Natural killer cell (primary cell): Measurements from ENCODE around the gene LRRC43. TPM values are rescaled to one million over a fixed set of nuclear protein-coding genes. Genes with fewer than 3 reads are reported as not detected.
A peak's percentile ranks its signal among the peaks of the same experiment; 100 is the strongest.
"Not testable (repeated sequence)": the region's sequence is repeated elsewhere in the genome, so short reads cannot be mapped to it uniquely, and the experiment has no call there.

ENCODE experiments used
- ATAC-seq, 3 donors: fragments of 150-1000 bp in 2 of 3; fragments of 200-7000 bp in 1 of 3; cut with Tn5 transposase; 1 replicate in 1 of 3; 2 replicates in 2 of 3; pipeline ENCODE4 v1.10.0; 2021; ENCODE audit warnings: mild to moderate bottlenecking in 2 of 3, moderate library complexity in 2 of 3
- DNase-seq, 2 donors: peaks; one replicate each; pipeline versions ENCODE4 v3.0.0 to v3.0.0-alpha.2; 2013 to 2021; ENCODE audit warnings: mixed read lengths in 1 of 2
- H3K27ac ChIP-seq: one replicate; pipeline ENCODE4 v1.5.1; 2013; ENCODE audit warnings: mild to moderate bottlenecking, low read length
- H3K27me3 ChIP-seq: one replicate; pipeline ENCODE4 v1.6.1; 2013; ENCODE audit warnings: low read length; ENCODE audit not compliant: control insufficient read depth, insufficient read depth
- H3K36me3 ChIP-seq: one replicate; pipeline ENCODE4 v1.6.1; 2013; ENCODE audit warnings: low read length; ENCODE audit not compliant: control insufficient read depth, insufficient read depth
- H3K4me1 ChIP-seq: one replicate; pipeline ENCODE4 v1.6.1; 2013; ENCODE audit warnings: low read length; ENCODE audit not compliant: control insufficient read depth, insufficient read depth
- H3K4me3 ChIP-seq: one replicate; pipeline ENCODE4 v1.5.1; 2013; ENCODE audit warnings: low read length
- H3K9me3 ChIP-seq: one replicate; pipeline ENCODE4 v1.6.1; 2013; ENCODE audit warnings: low read length; ENCODE audit not compliant: control insufficient read depth, insufficient read depth
- H3K27ac Mint-ChIP-seq, 2 donors: one replicate each; pipeline ENCODE4 v1.8.0; 2022; ENCODE audit warnings: mild to moderate bottlenecking in 2 of 2, mixed read lengths in 2 of 2, moderate library complexity in 1 of 2
- H3K27me3 Mint-ChIP-seq, 2 donors: one replicate each; pipeline ENCODE4 v1.8.0; 2022; ENCODE audit warnings: low read depth in 2 of 2, mixed read lengths in 2 of 2
- H3K36me3 Mint-ChIP-seq: one replicate; pipeline ENCODE4 v1.8.0; 2022; ENCODE audit warnings: mixed read lengths
- H3K4me1 Mint-ChIP-seq, 2 donors: one replicate each; pipeline ENCODE4 v1.8.0; 2022; ENCODE audit warnings: mixed read lengths in 2 of 2
- H3K4me3 Mint-ChIP-seq: one replicate; pipeline ENCODE4 v1.8.0; 2022; ENCODE audit warnings: mild to moderate bottlenecking, moderate library complexity, mixed read lengths
- H3K9me3 Mint-ChIP-seq, 2 donors: one replicate each; pipeline ENCODE4 v1.8.0; 2022; ENCODE audit warnings: mixed read lengths in 2 of 2
- CTCF ChIP-seq: fragments of 200-600 bp; IDR thresholded peaks from one replicate; pipeline ENCODE4 v1.8.0; 2022; ENCODE audit warnings: antibody characterized with exemption
- WGBS: methylation state at CpG from one replicate; pipeline ENCODE4 v1.1.7; 2013; ENCODE audit warnings: missing lambda C conversion rate; ENCODE audit not compliant: insufficient coverage; 5-methylcytosine and 5-hydroxymethylcytosine counted together
- intact Hi-C: fragments of 100-400 bp; cut with micrococcal nuclease; formaldehyde crosslinking; loops from one replicate; pipeline ENCODE4 v1.14.2; 2022
- total RNA-seq, 4 donors: library from RNA; stranded (reverse); fragments of 120-200 nt in 1 of 4; gene quantifications; one replicate each; pipeline versions ENCODE4 v1.2.3 to v1.2.4, GENCODE V29; 2013 to 2022

Gene LRRC43
- total RNA-seq, 3 donors from 2014 or later (not counting 1 experiment from before 2014, with no cell fraction given), result 5.0 to 18.5 (median 8.5) TPM

DNA sequence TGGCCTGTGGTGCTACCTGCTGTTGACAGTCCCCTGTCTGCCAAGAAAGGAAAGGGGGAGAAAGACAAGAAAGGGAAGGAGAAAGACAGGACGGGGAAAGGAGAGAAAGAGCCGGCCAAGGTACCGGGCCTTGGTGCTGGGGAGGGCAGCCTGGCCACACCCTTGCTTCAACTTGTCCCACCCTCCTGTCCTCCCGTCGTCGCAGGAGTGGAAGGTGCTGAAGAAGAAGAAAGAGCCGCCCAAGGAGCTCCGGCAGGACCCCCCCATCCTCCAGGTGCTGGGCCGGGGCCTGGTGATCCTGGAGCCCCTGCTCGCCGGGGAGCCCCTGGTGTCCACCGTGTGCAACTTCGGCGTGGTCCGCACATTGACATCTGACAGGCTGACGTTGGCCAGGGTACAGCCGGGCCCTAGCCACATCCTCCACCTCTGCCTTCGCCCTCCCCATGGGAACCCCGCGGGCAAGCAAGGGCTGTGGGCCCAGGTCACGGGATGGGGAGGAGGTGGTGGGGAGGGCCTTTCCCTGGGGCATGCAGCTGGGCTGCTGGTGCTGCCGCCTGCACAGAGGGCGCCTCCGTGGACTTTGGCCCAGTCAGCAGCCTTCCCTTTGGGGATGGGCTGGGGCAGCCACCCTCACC is 17.7 kb downstream of the LRRC43 start:
- intact Hi-C loops, result no loop called here
- WGBS, result 83% methylated on average over 22 of the region's 24 CpGs
- Histone ChIP-seq H3K27ac (no peak overlapping the region), H3K27me3 (peaks cover 25% of the 10 kb centered on the region), H3K4me1 (peaks cover 12% of the 10 kb centered on the region), H3K36me3 (no peaks in the 10 kb centered on the region), H3K9me3 (no peaks in the 10 kb centered on the region), H3K4me3 (no peak overlapping the region)
- H3K27me3 Mint-ChIP-seq, result peaks cover 8 to 19% of the 10 kb centered on the region in 2 donors
- no peak for TF ChIP-seq CTCF
- H3K9me3 Mint-ChIP-seq, result no peaks in the 10 kb centered on the region
- no peak overlapping the region for H3K4me3 Mint-ChIP-seq
- H3K4me1 Mint-ChIP-seq, result peaks cover 13 to 21% of the 10 kb centered on the region in 2 donors
- H3K27ac Mint-ChIP-seq, result no peak overlapping the region
- DNase-seq (no peak), ATAC-seq (no peak)
- H3K36me3 Mint-ChIP-seq, result no peaks in the 10 kb centered on the region

DNA sequence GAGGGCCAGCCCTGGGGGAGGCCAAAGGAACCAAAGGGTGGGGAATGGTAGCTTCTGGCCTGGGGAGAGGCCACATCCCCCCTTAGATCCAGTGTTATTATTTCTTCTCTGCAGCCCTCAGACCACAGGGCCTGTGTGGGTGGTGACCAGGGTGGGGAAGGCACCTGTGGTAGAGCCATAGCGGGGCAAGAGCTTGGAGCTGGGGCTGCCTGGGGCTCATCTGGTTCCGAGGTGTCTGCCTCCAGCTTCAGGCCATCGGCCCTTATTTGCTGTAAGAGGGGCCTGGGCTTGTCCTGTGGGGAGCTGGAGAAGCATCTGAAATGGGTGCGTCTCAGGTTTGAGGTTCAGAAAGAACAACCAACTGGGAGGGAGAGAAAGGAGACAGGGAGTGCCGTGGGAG is 18.5 kb downstream of the LRRC43 start:
- Mint-ChIP-seq H3K9me3 (no peaks in the 10 kb centered on the region), H3K27ac (no peak overlapping the region), H3K4me1 (peaks cover 13 to 21% of the 10 kb centered on the region in 2 donors), H3K27me3 (peaks cover 8 to 19% of the 10 kb centered on the region in 2 donors), H3K36me3 (no peaks in the 10 kb centered on the region), H3K4me3 (no peak overlapping the region)
- ATAC-seq (no peak), DNase-seq (no peak)
- no peaks in the 10 kb centered on the region for H3K9me3 ChIP-seq
- H3K4me1 ChIP-seq, result peaks cover 12% of the 10 kb centered on the region
- H3K36me3 ChIP-seq, result no peaks in the 10 kb centered on the region
- H3K27ac ChIP-seq, result no peak overlapping the region
- H3K4me3 ChIP-seq, result no peak overlapping the region
- no peak for TF ChIP-seq CTCF
- intact Hi-C loops, result no loop called here
- 93% methylated on average over 4 of the region's 5 CpGs for WGBS
- H3K27me3 ChIP-seq, result peaks cover 25% of the 10 kb centered on the region

DNA sequence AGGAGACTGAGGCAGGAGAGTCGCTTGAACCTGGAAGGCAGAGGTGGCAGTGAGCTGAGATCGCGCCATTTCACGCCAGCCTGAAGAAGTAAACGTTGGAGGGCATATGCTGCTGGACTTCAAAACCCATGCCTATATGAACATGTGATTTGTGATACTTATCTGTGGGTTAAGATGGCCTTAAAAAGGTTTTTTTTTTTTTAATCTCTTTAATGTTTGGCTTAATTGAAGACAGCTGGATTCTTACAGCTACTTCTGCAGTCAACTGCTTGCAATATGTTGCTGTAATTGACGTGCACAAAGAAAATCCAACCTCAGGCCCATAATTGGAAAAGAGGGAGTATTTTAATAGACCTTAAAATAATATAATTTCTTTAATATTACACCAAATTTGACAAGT is 19.1 kb downstream of the LRRC43 start:
- intact Hi-C loops, result no loop called here
- H3K4me1 Mint-ChIP-seq, result peaks cover 13 to 21% of the 10 kb centered on the region in 2 donors
- DNase-seq, result no peak
- H3K27me3 Mint-ChIP-seq, result peaks cover 8 to 19% of the 10 kb centered on the region in 2 donors
- Histone ChIP-seq H3K36me3 (peaks cover 2% of the 10 kb centered on the region), H3K4me1 (peaks cover 12% of the 10 kb centered on the region), H3K9me3 (no peaks in the 10 kb centered on the region), H3K27me3 (peaks cover 25% of the 10 kb centered on the region), H3K4me3 (no peak overlapping the region), H3K27ac (no peak overlapping the region)
- 93% methylated on average over 5 of the region's 6 CpGs for WGBS
- peak overlapping the region; percentile 17 for H3K4me3 Mint-ChIP-seq
- no peak for ATAC-seq
- H3K9me3 Mint-ChIP-seq, result no peaks in the 10 kb centered on the region
- no peak overlapping the region for H3K27ac Mint-ChIP-seq
- TF ChIP-seq CTCF, result no peak
- no peaks in the 10 kb centered on the region for H3K36me3 Mint-ChIP-seq

DNA sequence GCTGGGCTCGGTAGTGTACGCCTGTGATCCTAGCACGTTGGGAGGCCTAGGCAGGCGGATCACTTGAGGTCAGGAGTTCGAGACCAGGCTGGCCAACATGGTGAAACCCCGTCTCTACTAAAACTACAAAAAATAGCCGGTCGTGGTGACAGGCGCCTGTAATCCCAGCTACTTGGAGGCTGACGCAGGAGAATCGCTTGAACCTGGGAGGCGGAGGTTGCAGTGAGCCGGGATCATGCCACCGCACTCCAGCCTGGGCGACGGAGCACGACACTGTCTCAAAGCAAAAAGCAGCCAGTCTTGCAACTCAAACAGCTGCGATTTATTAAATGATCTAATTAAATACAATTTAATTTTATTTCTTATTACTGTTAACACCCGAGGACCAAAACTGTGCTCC is 19.9 kb downstream of the LRRC43 start:
- H3K36me3 ChIP-seq, H3K27ac ChIP-seq, DNase-seq, H3K9me3 Mint-ChIP-seq, H3K36me3 Mint-ChIP-seq, ATAC-seq, H3K27ac Mint-ChIP-seq, intact Hi-C loops, H3K9me3 ChIP-seq: not testable (repeated sequence)
- peaks cover 8 to 19% of the 10 kb centered on the region in 2 donors for H3K27me3 Mint-ChIP-seq
- peak overlapping the region; percentile 91 for H3K4me3 Mint-ChIP-seq
- H3K4me1 Mint-ChIP-seq, result peaks cover 7 to 14% of the 10 kb centered on the region in 2 donors
- WGBS, result 70% methylated on average over 18 of the region's 19 CpGs
- peaks cover 12% of the 10 kb centered on the region for H3K4me1 ChIP-seq
- peak overlapping the region; percentile 40 for H3K4me3 ChIP-seq
- peaks cover 25% of the 10 kb centered on the region for H3K27me3 ChIP-seq
